ENCODE data around the gene SMTNL1.

Gene SMTNL1

GRCh38 chr11:57597916-57598830, 60.8 kb downstream of the SMTNL1 start:
- Histone ChIP-seq H3K27ac (ENCODE audit: low read depth, low read length) (peak overlapping the region; percentile 90), H3K9ac (ENCODE audit: low read depth, low read length) (peak overlapping the region; percentile 73)

GRCh38 chr11:57598831-57599155, 61.4 kb downstream of the SMTNL1 start:
- H3K4me1 ChIP-seq (ENCODE audit: insufficient read depth, low read length): peaks cover 19% of the 10 kb centered on the region
- H3K9ac ChIP-seq (ENCODE audit: low read depth, low read length): peak overlapping the region; percentile 23; the same call in 1 of the 2 replicates
- H3K27ac ChIP-seq (ENCODE audit: low read depth, low read length): peak overlapping the region; percentile 90; the same call in 1 of the 2 replicates
- H3K27me3 ChIP-seq (ENCODE audit: insufficient read depth, low read length): no peaks in the 10 kb centered on the region
- peaks cover 14% of the 10 kb centered on the region for H3K36me3 ChIP-seq (ENCODE audit: insufficient read depth, low read length)
- H3K9me3 ChIP-seq (ENCODE audit: insufficient read depth, low read depth, low read length): no peaks in the 10 kb centered on the region
- WGBS: 72% methylated on average over 5 of the region's 5 CpGs
- H3K4me3 ChIP-seq (ENCODE audit: low read length): peak overlapping the region; percentile 56

More at GRCh38 chr11:57597916-57598830, 60.8 kb downstream of the SMTNL1 start:
- WGBS: 4% methylated on average over 32 of the region's 33 CpGs
- no peaks in the 10 kb centered on the region for H3K9me3 ChIP-seq (ENCODE audit: insufficient read depth, low read depth, low read length)
- H3K36me3 ChIP-seq (ENCODE audit: insufficient read depth, low read length): peaks cover 14% of the 10 kb centered on the region
- no peaks in the 10 kb centered on the region for H3K27me3 ChIP-seq (ENCODE audit: insufficient read depth, low read length)
- H3K4me1 ChIP-seq (ENCODE audit: insufficient read depth, low read length): peaks cover 19% of the 10 kb centered on the region
- peak overlapping the region; percentile 56 for H3K4me3 ChIP-seq (ENCODE audit: low read length)

GRCh38 chr11:57599381-57599780, 62.0 kb downstream of the SMTNL1 start:
- Histone ChIP-seq H3K4me3 (ENCODE audit: low read length) (peak overlapping the region; percentile 56), H3K4me1 (ENCODE audit: insufficient read depth, low read length) (peaks cover 19% of the 10 kb centered on the region), H3K27ac (ENCODE audit: low read depth, low read length) (no peak overlapping the region), H3K27me3 (ENCODE audit: insufficient read depth, low read length) (no peaks in the 10 kb centered on the region), H3K36me3 (ENCODE audit: insufficient read depth, low read length) (peaks cover 14% of the 10 kb centered on the region), H3K9ac (ENCODE audit: low read depth, low read length) (no peak overlapping the region), H3K9me3 (ENCODE audit: insufficient read depth, low read depth, low read length) (no peaks in the 10 kb centered on the region)
- WGBS: 63% methylated on average over 2 of the region's 2 CpGs

Data from HUES64 (cell line).